ENCODE measurements around the gene CYBB.

GRCh38 chrX:37745354-37745753, 34.5 kb upstream of the CYBB start:
- TF ChIP-seq ZNF274 (IDR thresholded peaks at IDR 0.05; ENCODE audit: low read depth, low read length): no peak
- TF ChIP-seq YY1 (IDR thresholded peaks at IDR 0.05; ENCODE audit: insufficient read depth, insufficient read length): no peak
- TF ChIP-seq SUZ12 (IDR thresholded peaks at IDR 0.05; ENCODE audit: extremely low read depth, insufficient read depth, insufficient read length): no peak
